DOHH2 (cell line): ENCODE measurements around the gene ADGRL2.
"Not testable (repeated sequence)": the region's sequence is repeated elsewhere in the genome, so short reads cannot be mapped to it uniquely, and the experiment has no call there.

Experiments
- EZH2phosphoT487 ChIP-seq: fragments of 200-600 bp; sonication (generic); IDR thresholded peaks from 2 replicates; pipeline ENCODE4 v1.6.1; 2017; ENCODE audit warnings: borderline replicate concordance, mild to moderate bottlenecking, antibody characterized with exemption, low read length, moderate library complexity, mixed read lengths
- TF ChIP-seq, protein P1 (sequence below): fragments of 200-600 bp; sonication (generic); IDR thresholded peaks from one replicate; pipeline ENCODE4 v1.5.1; 2014; ENCODE audit warnings: antibody characterized with exemption, mild to moderate bottlenecking, low read depth, low read length; ENCODE audit not compliant: poor library complexity, severe bottlenecking

DNA sequence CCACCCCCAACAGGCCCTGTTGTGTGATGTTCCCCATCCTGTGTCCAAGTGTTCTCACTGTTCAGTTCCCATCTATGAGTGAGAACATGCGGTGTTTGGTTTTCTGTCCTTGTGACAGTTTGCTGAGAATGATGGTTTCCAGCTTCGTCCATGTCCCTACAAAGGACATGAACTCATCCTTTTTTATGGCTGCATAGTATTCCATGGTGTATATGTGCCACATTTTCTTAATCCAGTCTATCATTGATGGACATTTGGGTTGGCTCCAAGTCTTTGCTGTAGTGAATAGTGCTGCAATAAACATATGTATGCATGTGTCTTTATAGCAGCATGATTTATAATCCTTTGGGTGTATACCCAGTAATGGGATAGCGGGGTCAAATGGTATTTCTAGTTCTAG, 70.4 kb downstream of the ADGRL2 start:
- TF ChIP-seq, protein P1, sequence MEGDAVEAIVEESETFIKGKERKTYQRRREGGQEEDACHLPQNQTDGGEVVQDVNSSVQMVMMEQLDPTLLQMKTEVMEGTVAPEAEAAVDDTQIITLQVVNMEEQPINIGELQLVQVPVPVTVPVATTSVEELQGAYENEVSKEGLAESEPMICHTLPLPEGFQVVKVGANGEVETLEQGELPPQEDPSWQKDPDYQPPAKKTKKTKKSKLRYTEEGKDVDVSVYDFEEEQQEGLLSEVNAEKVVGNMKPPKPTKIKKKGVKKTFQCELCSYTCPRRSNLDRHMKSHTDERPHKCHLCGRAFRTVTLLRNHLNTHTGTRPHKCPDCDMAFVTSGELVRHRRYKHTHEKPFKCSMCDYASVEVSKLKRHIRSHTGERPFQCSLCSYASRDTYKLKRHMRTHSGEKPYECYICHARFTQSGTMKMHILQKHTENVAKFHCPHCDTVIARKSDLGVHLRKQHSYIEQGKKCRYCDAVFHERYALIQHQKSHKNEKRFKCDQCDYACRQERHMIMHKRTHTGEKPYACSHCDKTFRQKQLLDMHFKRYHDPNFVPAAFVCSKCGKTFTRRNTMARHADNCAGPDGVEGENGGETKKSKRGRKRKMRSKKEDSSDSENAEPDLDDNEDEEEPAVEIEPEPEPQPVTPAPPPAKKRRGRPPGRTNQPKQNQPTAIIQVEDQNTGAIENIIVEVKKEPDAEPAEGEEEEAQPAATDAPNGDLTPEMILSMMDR = not testable (repeated sequence)
- TF ChIP-seq EZH2phosphoT487 = not testable (repeated sequence)
